Measurements from ENCODE around the gene OR52K1.

DNA sequence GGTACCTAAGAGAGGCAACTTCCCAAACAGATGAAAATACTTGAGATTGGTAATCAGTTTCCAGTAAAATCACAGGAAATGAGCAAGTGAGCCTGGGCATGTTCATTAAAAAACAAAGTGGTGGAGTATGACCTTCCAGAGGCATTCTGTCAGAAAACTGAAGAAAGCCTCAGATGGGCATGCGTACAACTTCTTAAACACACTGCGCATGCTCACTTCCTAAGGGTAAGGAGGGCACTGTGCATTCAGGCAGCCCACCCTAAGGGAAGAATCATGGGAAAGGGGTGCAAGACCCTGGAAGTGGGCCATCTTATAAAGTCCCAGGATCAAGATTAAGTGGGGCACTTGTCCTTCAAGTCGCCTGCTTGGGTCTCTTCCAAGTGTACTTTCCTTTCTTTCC is 29.3 kb upstream of the OR52K1 start:
- no peak for TF ChIP-seq EZH2 (IDR thresholded peaks at IDR 0.05; ENCODE audit: low read length)
- TF ChIP-seq, protein P1, sequence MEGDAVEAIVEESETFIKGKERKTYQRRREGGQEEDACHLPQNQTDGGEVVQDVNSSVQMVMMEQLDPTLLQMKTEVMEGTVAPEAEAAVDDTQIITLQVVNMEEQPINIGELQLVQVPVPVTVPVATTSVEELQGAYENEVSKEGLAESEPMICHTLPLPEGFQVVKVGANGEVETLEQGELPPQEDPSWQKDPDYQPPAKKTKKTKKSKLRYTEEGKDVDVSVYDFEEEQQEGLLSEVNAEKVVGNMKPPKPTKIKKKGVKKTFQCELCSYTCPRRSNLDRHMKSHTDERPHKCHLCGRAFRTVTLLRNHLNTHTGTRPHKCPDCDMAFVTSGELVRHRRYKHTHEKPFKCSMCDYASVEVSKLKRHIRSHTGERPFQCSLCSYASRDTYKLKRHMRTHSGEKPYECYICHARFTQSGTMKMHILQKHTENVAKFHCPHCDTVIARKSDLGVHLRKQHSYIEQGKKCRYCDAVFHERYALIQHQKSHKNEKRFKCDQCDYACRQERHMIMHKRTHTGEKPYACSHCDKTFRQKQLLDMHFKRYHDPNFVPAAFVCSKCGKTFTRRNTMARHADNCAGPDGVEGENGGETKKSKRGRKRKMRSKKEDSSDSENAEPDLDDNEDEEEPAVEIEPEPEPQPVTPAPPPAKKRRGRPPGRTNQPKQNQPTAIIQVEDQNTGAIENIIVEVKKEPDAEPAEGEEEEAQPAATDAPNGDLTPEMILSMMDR (optimal IDR thresholded peaks at IDR 0.05 in 1 of 3, IDR thresholded peaks at IDR 0.05 in 1 of 3, conservative IDR thresholded peaks at IDR 0.05 in 1 of 3; ENCODE audit: extremely low read depth in 1 of 3, insufficient read depth in 2 of 3, low read length in 3 of 3), result no peak
